Panc1 (cell line): Measurements from ENCODE around the gene UAP1L1. TPM values are rescaled to one million over a fixed set of nuclear protein-coding genes. Genes with fewer than 3 reads are reported as not detected.

Experiments
- ATAC-seq: fragments of 200-7000 bp; cut with Tn5 transposase; 2 replicates; pipeline ENCODE4 v1.9.1; 2020; ENCODE audit warnings: mild to moderate bottlenecking, moderate library complexity
- BruUV-seq: library from RNA; stranded (reverse); fragments of 400-500 nt; replicated peaks from 2 replicates; lab custom pipeline; 2021; lab: Mats Ljungman, UMichigan
- CTCF ChIA-PET: fragments of 300-600 bp; sonication (Branson Sonifier 250); formaldehyde crosslinking; loops from one replicate; lab custom pipeline; 2022; ENCODE audit warnings: antibody characterized with exemption; lab: Charles Lee
- POLR2A ChIA-PET: fragments of 300-600 bp; sonication (Branson Sonifier 250); formaldehyde crosslinking; loops from one replicate; lab custom pipeline; 2022; ENCODE audit warnings: antibody characterized with exemption; lab: Charles Lee
- DNase-seq: peaks from one replicate; pipeline ENCODE4 v3.0.0-alpha.2; 2010; ENCODE audit warnings: low read depth, low spot score
- H3K27ac ChIP-seq: 2 replicates; pipeline ENCODE4 v1.5.1; 2011; ENCODE audit warnings: mild to moderate bottlenecking, low read length, inconsistent platforms
- H3K27me3 ChIP-seq: fragments of 200-500 bp; sonication (Bioruptor generic); 2 replicates; pipeline ENCODE4 v1.6.0; 2014; ENCODE audit warnings: low read length, inconsistent platforms; ENCODE audit not compliant: control insufficient read depth, insufficient read depth
- H3K36me3 ChIP-seq: fragments of 200-500 bp; sonication (Bioruptor generic); 2 replicates; pipeline ENCODE4 v1.5.1; 2014; ENCODE audit warnings: inconsistent platforms, mild to moderate bottlenecking, low read length, moderate library complexity; ENCODE audit not compliant: control insufficient read depth, insufficient read depth
- H3K4me1 ChIP-seq: 2 replicates; pipeline ENCODE4 v1.5.1; 2011; ENCODE audit warnings: inconsistent platforms, mild to moderate bottlenecking, low read length, moderate library complexity; ENCODE audit not compliant: control insufficient read depth, insufficient read depth
- H3K4me3 ChIP-seq, 2 experiments: 2 replicates each; pipeline ENCODE4 v1.5.1; 2011 to 2012; ENCODE audit warnings: low read depth in 2 of 2, low read length in 2 of 2, mild to moderate bottlenecking in 2 of 2, inconsistent platforms in 1 of 2, moderate library complexity in 1 of 2
- H3K9me3 ChIP-seq: fragments of 200-500 bp; sonication (Bioruptor generic); 2 replicates; pipeline ENCODE4 v1.5.1; 2014; ENCODE audit warnings: low read depth, mild to moderate bottlenecking, inconsistent platforms, low read length, moderate library complexity; ENCODE audit not compliant: control insufficient read depth, insufficient read depth
- CTCF ChIP-seq: fragments of 450-650 bp; IDR thresholded peaks from 2 replicates; pipeline ENCODE4 v1.5.1; 2017; ENCODE audit warnings: mild to moderate bottlenecking
- POLR2AphosphoS5 ChIP-seq: IDR thresholded peaks from 2 replicates; pipeline ENCODE4 v1.6.1; 2012; ENCODE audit warnings: mild to moderate bottlenecking, low read depth, low read length, moderate library complexity
- REST ChIP-seq, 2 experiments: IDR thresholded peaks; 2 replicates each; pipeline ENCODE4 v1.6.1; 2011 to 2012; ENCODE audit warnings: low read depth in 2 of 2, control low read depth in 1 of 2, low read length in 1 of 2, mild to moderate bottlenecking in 1 of 2, moderate library complexity in 1 of 2; ENCODE audit not compliant: insufficient read depth in 1 of 2
- SIN3A ChIP-seq: IDR thresholded peaks from 2 replicates; pipeline ENCODE4 v1.6.1; 2012; ENCODE audit warnings: low read depth, mild to moderate bottlenecking, low read length, moderate library complexity, borderline replicate concordance; ENCODE audit not compliant: insufficient read depth
- in situ Hi-C: cut with HindIII; loops from 2 replicates; pipeline ENCODE4 v1.10.0; 2016; ENCODE audit warnings: low sequenced_read_pairs, low pct_unique_long_range_greater_than_20kb
- intact Hi-C: fragments of 100-400 bp; cut with micrococcal nuclease; formaldehyde crosslinking; loops from one replicate; pipeline ENCODE4 v1.10.0; 2022; ENCODE audit not compliant: unreplicated experiment
- total RNA-seq: library from RNA; stranded (reverse); gene quantifications from one replicate; pipeline ENCODE4 v1.2.1, GENCODE V29; 2021; ENCODE audit not compliant: unreplicated experiment

The UAP1L1 gene
- total RNA-seq, 1 experiment from 2014 or later: 23.1 TPM

DNA sequence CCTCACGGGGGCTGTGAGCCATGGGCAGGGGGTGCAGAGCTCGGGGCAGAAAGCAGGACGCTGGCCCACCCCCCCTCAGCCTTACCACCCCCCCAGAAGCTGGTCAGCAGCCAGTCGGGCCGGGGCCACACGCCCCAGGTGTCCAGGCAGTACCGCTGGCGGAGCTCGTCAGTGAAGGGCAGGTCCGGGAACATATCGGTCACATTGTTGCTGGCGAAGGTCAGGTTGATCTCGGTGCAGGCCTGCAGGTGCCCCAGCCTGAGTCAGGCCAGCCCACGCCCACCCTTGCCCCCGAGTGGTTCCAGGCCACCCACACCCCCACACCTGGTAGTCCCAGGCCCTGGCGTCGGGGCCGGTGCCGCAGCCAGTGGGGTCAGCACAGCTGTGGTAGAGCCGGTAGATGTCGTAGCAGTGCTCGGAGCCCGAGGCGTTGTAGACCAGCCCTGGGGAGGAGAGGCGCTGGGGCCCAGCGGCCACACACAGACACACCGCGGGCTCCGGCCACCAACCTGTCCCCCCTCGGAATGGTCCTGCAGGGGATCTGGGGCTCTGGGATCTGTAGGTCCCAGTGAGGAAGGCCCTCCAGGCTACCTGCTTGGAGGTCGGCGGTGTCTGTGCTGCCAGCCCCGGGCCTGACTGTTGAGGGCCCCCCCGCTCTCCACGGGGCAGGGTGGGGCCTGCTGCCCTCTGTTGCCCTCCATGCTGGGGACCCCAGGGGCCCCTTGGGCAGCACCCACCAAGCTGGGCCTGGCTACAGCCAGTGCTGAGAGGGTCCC lies 34.7 kb downstream of the UAP1L1 start:
- CTCF ChIA-PET: interaction anchor here (0.6 kb wide), 1 partner anchor 135 kb away, joined by 3 read pairs; a partner anchor contains a TSS
- Histone ChIP-seq H3K9me3 (no peaks in the 10 kb centered on the region), H3K4me3 (no peak overlapping the region), H3K36me3 (no peaks in the 10 kb centered on the region), H3K27me3 (no peaks in the 10 kb centered on the region), H3K27ac (no peak overlapping the region), H3K4me1 (no peaks in the 10 kb centered on the region)
- no TSS peak for BruUV-seq
- ATAC-seq (no peak), DNase-seq (no peak)
- TF ChIP-seq REST (IDR thresholded peaks at IDR 0.05; ENCODE audit: insufficient read depth in 1 of 2, low read depth in 2 of 2, low read length in 1 of 2): no peak
- TF ChIP-seq CTCF: no peak
- no peak for TF ChIP-seq POLR2AphosphoS5
- intact Hi-C loops (no loop called here), in situ Hi-C loops (no loop called here)
- POLR2A ChIA-PET: no interaction called here

GRCh38 chr9:137112564-137113384 lies 35.5 kb downstream of the UAP1L1 start:
- in situ Hi-C loops: no loop called here
- BruUV-seq: TSS peak; percentile 86
- no peaks in the 10 kb centered on the region for H3K27me3 ChIP-seq
- DNase-seq (no peak), ATAC-seq (no peak)
- TF ChIP-seq REST (IDR thresholded peaks at IDR 0.05; ENCODE audit: insufficient read depth in 1 of 2, low read depth in 2 of 2, low read length in 1 of 2) (no peak), POLR2AphosphoS5 (no peak), CTCF (no peak), SIN3A (no peak)
- no peaks in the 10 kb centered on the region for H3K9me3 ChIP-seq
- no peaks in the 10 kb centered on the region for H3K4me1 ChIP-seq
- no peak overlapping the region for H3K27ac ChIP-seq
- CTCF ChIA-PET: no interaction called here
- POLR2A ChIA-PET: no interaction called here
- peak overlapping the region; percentile 15 to 39; a peak in 2 of 4 replicates for H3K4me3 ChIP-seq
- H3K36me3 ChIP-seq: no peaks in the 10 kb centered on the region
- intact Hi-C loops: no loop called here
